Measurements from ENCODE around the gene RGS7. TPM values are rescaled to one million over a fixed set of nuclear protein-coding genes. Genes with fewer than 3 reads are reported as not detected.

RGS7 gene
- total and polyA plus RNA-seq, 2 donors from 2014 or later: 3.6 TPM; not detected in 1

- TF ChIP-seq, protein P1, sequence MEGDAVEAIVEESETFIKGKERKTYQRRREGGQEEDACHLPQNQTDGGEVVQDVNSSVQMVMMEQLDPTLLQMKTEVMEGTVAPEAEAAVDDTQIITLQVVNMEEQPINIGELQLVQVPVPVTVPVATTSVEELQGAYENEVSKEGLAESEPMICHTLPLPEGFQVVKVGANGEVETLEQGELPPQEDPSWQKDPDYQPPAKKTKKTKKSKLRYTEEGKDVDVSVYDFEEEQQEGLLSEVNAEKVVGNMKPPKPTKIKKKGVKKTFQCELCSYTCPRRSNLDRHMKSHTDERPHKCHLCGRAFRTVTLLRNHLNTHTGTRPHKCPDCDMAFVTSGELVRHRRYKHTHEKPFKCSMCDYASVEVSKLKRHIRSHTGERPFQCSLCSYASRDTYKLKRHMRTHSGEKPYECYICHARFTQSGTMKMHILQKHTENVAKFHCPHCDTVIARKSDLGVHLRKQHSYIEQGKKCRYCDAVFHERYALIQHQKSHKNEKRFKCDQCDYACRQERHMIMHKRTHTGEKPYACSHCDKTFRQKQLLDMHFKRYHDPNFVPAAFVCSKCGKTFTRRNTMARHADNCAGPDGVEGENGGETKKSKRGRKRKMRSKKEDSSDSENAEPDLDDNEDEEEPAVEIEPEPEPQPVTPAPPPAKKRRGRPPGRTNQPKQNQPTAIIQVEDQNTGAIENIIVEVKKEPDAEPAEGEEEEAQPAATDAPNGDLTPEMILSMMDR (IDR thresholded peaks at IDR 0.05; ENCODE audit: borderline replicate concordance, extremely low read depth, insufficient read depth): no peak
- FAIRE-seq (no peak), DNase-seq (no peak)
Observed at GRCh38 chr1:241086686-241087085, 270.3 kb downstream of the RGS7 start.

DNA sequence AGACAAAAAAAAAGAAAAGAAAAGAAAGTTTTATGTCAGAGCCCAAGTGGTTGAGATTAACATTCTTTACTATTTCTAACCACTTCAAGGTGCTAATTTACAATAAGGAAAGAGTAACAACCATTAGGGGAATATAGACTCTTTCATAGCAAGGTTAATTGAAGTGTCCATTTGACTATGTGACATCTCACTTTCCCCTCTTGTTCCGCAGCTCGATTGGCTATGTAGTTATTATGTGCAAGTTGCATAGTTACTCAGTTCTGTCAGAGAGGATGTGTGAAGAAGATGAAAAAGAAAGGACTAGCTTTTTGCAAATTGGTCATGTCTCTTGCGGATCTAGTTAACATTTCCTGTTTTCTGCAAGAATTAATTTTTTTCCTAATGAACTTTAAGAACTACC, 273.7 kb downstream of the RGS7 start:
- H3K9ac ChIP-seq (ENCODE audit: low read length in 3 of 3): no peak overlapping the region
- H3K27me3 ChIP-seq (ENCODE audit: control insufficient read depth, insufficient read depth, low read length): no peaks in the 10 kb centered on the region
- no peak overlapping the region for H3K4me3 ChIP-seq (ENCODE audit: low read length in 3 of 3)
- H3K4me1 ChIP-seq (ENCODE audit: control insufficient read depth in 2 of 3, insufficient read depth in 2 of 3, low read depth in 1 of 3, low read length in 3 of 3): no peaks in the 10 kb centered on the region
- TF ChIP-seq, protein P1 (IDR thresholded peaks at IDR 0.05; ENCODE audit: borderline replicate concordance, extremely low read depth, insufficient read depth): no peak
- FAIRE-seq: no peak
- no peaks in the 10 kb centered on the region for H3K9me3 ChIP-seq (ENCODE audit: control insufficient read depth in 2 of 3, insufficient read depth in 1 of 3, low read length in 3 of 3)
- no peaks in the 10 kb centered on the region for H3K36me3 ChIP-seq (ENCODE audit: control insufficient read depth in 2 of 3, insufficient read depth in 3 of 3, low read length in 3 of 3)
- DNase-seq: no peak
- no peak overlapping the region for H3K27ac ChIP-seq (ENCODE audit: low read depth in 2 of 2, low read length in 2 of 2)
- intact Hi-C loops (cut with DNase I): no loop called here

More at GRCh38 chr1:241086686-241087085, 270.3 kb downstream of the RGS7 start:
- Histone ChIP-seq H3K27me3 (ENCODE audit: control insufficient read depth, insufficient read depth, low read length) (no peaks in the 10 kb centered on the region), H3K4me1 (ENCODE audit: control insufficient read depth in 2 of 3, insufficient read depth in 2 of 3, low read depth in 1 of 3, low read length in 3 of 3) (no peaks in the 10 kb centered on the region), H3K9me3 (ENCODE audit: control insufficient read depth in 2 of 3, insufficient read depth in 1 of 3, low read length in 3 of 3) (no peaks in the 10 kb centered on the region), H3K27ac (ENCODE audit: low read depth in 2 of 2, low read length in 2 of 2) (no peak overlapping the region), H3K9ac (ENCODE audit: low read length in 3 of 3) (no peak overlapping the region), H3K4me3 (ENCODE audit: low read length in 3 of 3) (no peak overlapping the region), H3K36me3 (ENCODE audit: control insufficient read depth in 2 of 3, insufficient read depth in 3 of 3, low read length in 3 of 3) (no peaks in the 10 kb centered on the region)
- intact Hi-C loops (cut with DNase I): no loop called here

GRCh38 chr1:241081473-241081872, 275.5 kb downstream of the RGS7 start:
- TF ChIP-seq, protein P1 (IDR thresholded peaks at IDR 0.05; ENCODE audit: borderline replicate concordance, extremely low read depth, insufficient read depth): no peak
- FAIRE-seq (no peak), DNase-seq (no peak)
- H3K4me1 ChIP-seq (ENCODE audit: control insufficient read depth in 2 of 3, insufficient read depth in 2 of 3, low read depth in 1 of 3, low read length in 3 of 3): no peaks in the 10 kb centered on the region
- intact Hi-C loops (cut with DNase I): no loop called here
- no peak overlapping the region for H3K27ac ChIP-seq (ENCODE audit: low read depth in 2 of 2, low read length in 2 of 2)
- no peaks in the 10 kb centered on the region for H3K36me3 ChIP-seq (ENCODE audit: control insufficient read depth in 2 of 3, insufficient read depth in 3 of 3, low read length in 3 of 3)
- H3K9ac ChIP-seq (ENCODE audit: low read length in 3 of 3): no peak overlapping the region
- H3K9me3 ChIP-seq (ENCODE audit: control insufficient read depth in 2 of 3, insufficient read depth in 1 of 3, low read length in 3 of 3): no peaks in the 10 kb centered on the region
- no peak overlapping the region for H3K4me3 ChIP-seq (ENCODE audit: low read length in 3 of 3)
- H3K27me3 ChIP-seq (ENCODE audit: control insufficient read depth, insufficient read depth, low read length): no peaks in the 10 kb centered on the region

DNA sequence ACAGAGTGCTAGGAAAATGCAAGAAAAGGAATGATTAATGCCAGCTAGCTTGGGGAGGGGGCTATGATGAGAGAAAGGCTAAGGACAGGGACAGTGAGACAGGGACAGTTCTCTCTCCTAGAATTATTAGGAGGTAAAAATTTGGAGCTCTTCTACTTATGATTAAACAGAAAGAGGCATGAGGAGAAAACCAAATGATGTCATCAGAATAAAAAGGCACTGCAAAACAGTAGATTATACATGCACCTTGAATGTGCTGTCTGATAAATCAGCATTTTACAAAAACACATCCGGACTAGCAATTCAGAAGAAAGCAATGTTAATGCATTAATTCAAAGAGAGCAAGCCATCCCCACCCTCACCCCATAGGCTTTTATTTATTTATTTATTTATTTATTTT, 277.5 kb downstream of the RGS7 start:
- intact Hi-C loops (cut with DNase I): no loop called here
- no peaks in the 10 kb centered on the region for H3K4me1 ChIP-seq (ENCODE audit: control insufficient read depth in 2 of 3, insufficient read depth in 2 of 3, low read depth in 1 of 3, low read length in 3 of 3)
- TF ChIP-seq, protein P1 (IDR thresholded peaks at IDR 0.05; ENCODE audit: borderline replicate concordance, extremely low read depth, insufficient read depth): no peak
- no peak overlapping the region for H3K4me3 ChIP-seq (ENCODE audit: low read length in 3 of 3)
- FAIRE-seq (no peak), DNase-seq (no peak)
- H3K36me3 ChIP-seq (ENCODE audit: control insufficient read depth in 2 of 3, insufficient read depth in 3 of 3, low read length in 3 of 3): no peaks in the 10 kb centered on the region
- H3K27ac ChIP-seq (ENCODE audit: low read depth in 2 of 2, low read length in 2 of 2): no peak overlapping the region
- H3K9ac ChIP-seq (ENCODE audit: low read length in 3 of 3): no peak overlapping the region
- H3K27me3 ChIP-seq (ENCODE audit: control insufficient read depth, insufficient read depth, low read length): no peaks in the 10 kb centered on the region
- no peaks in the 10 kb centered on the region for H3K9me3 ChIP-seq (ENCODE audit: control insufficient read depth in 2 of 3, insufficient read depth in 1 of 3, low read length in 3 of 3)
